ENCODE results near the gene KATNAL1. TPM values are rescaled to one million over a fixed set of nuclear protein-coding genes. Genes with fewer than 3 reads are reported as not detected.

The KATNAL1 gene
- total RNA-seq, 3 donors from 2014 or later (not counting 1 experiment from before 2014, with no cell fraction given), result 15.0 to 22.8 (median 21.9) TPM

- WGBS (ENCODE audit: insufficient coverage), result 90% methylated on average over 2 of the region's 2 CpGs
- Histone ChIP-seq H3K27ac (ENCODE audit: low read length) (no peak overlapping the region), H3K36me3 (ENCODE audit: control insufficient read depth, insufficient read depth, low read length) (no peaks in the 10 kb centered on the region), H3K9me3 (ENCODE audit: control insufficient read depth, insufficient read depth, low read length) (no peaks in the 10 kb centered on the region), H3K27me3 (ENCODE audit: control insufficient read depth, insufficient read depth, low read length) (no peaks in the 10 kb centered on the region), H3K4me1 (ENCODE audit: control insufficient read depth, insufficient read depth, low read length) (peaks cover 32% of the 10 kb centered on the region), H3K4me3 (ENCODE audit: low read length) (no peak overlapping the region)
- no peak for ATAC-seq
- intact Hi-C loops (cut with micrococcal nuclease), result no loop called here
- H3K27me3 Mint-ChIP-seq (ENCODE audit: low read depth in 2 of 2), result peaks cover 0 to 3% of the 10 kb centered on the region in 2 donors
- peaks cover 4% of the 10 kb centered on the region in 2 donors for H3K9me3 Mint-ChIP-seq
- H3K36me3 Mint-ChIP-seq, result peaks cover 12% of the 10 kb centered on the region
- no peak for DNase-seq
- no peak overlapping the region for H3K4me3 Mint-ChIP-seq
- no peak overlapping the region for H3K27ac Mint-ChIP-seq
- peaks cover 14 to 30% of the 10 kb centered on the region in 2 donors for H3K4me1 Mint-ChIP-seq
- no peak for TF ChIP-seq CTCF (IDR thresholded peaks at IDR 0.05)
These were observed 44.8 kb upstream of the KATNAL1 start for GRCh38 chr13:30352121-30352520.

- DNase-seq (no peak), ATAC-seq (peak; percentile 33 to 62 (median 56))
- Histone ChIP-seq H3K4me3 (ENCODE audit: low read length) (no peak overlapping the region), H3K36me3 (ENCODE audit: control insufficient read depth, insufficient read depth, low read length) (no peaks in the 10 kb centered on the region), H3K9me3 (ENCODE audit: control insufficient read depth, insufficient read depth, low read length) (no peaks in the 10 kb centered on the region), H3K27ac (ENCODE audit: low read length) (no peak overlapping the region), H3K27me3 (ENCODE audit: control insufficient read depth, insufficient read depth, low read length) (no peaks in the 10 kb centered on the region), H3K4me1 (ENCODE audit: control insufficient read depth, insufficient read depth, low read length) (peaks cover 31% of the 10 kb centered on the region)
- TF ChIP-seq CTCF (IDR thresholded peaks at IDR 0.05), result no peak
- peak overlapping the region; percentile 66 to 70 for H3K27ac Mint-ChIP-seq
- 14% methylated on average over 3 of the region's 4 CpGs for WGBS (ENCODE audit: insufficient coverage)
- peak overlapping the region; percentile 78 for H3K4me3 Mint-ChIP-seq
- H3K9me3 Mint-ChIP-seq, result no peaks in the 10 kb centered on the region
- H3K36me3 Mint-ChIP-seq, result peaks cover 10% of the 10 kb centered on the region
- no peaks in the 10 kb centered on the region for H3K27me3 Mint-ChIP-seq (ENCODE audit: low read depth in 2 of 2)
- peaks cover 38 to 41% of the 10 kb centered on the region in 2 donors for H3K4me1 Mint-ChIP-seq
- intact Hi-C loops (cut with micrococcal nuclease), result no loop called here
These were observed 39.4 kb upstream of the KATNAL1 start for GRCh38 chr13:30346789-30347167.

- 27% methylated on average over 5 of the region's 5 CpGs for WGBS (ENCODE audit: insufficient coverage)
- intact Hi-C loops (cut with micrococcal nuclease), result no loop called here
- Mint-ChIP-seq H3K4me3 (peak overlapping the region; percentile 78), H3K36me3 (peaks cover 10% of the 10 kb centered on the region), H3K27ac (peak overlapping the region; percentile 66 to 70), H3K9me3 (no peaks in the 10 kb centered on the region), H3K27me3 (ENCODE audit: low read depth in 2 of 2) (no peaks in the 10 kb centered on the region), H3K4me1 (peaks cover 38 to 41% of the 10 kb centered on the region in 2 donors)
- peaks cover 31% of the 10 kb centered on the region for H3K4me1 ChIP-seq (ENCODE audit: control insufficient read depth, insufficient read depth, low read length)
- no peaks in the 10 kb centered on the region for H3K9me3 ChIP-seq (ENCODE audit: control insufficient read depth, insufficient read depth, low read length)
- no peak overlapping the region for H3K27ac ChIP-seq (ENCODE audit: low read length)
- no peaks in the 10 kb centered on the region for H3K36me3 ChIP-seq (ENCODE audit: control insufficient read depth, insufficient read depth, low read length)
- DNase-seq (peak in 1 of 2 donors; percentile 73), ATAC-seq (peak; percentile 70 to 83 (median 80))
- no peak for TF ChIP-seq CTCF (IDR thresholded peaks at IDR 0.05)
- no peak overlapping the region for H3K4me3 ChIP-seq (ENCODE audit: low read length)
- H3K27me3 ChIP-seq (ENCODE audit: control insufficient read depth, insufficient read depth, low read length), result no peaks in the 10 kb centered on the region
These were observed 38.9 kb upstream of the KATNAL1 start for GRCh38 chr13:30346153-30346788.

Measured in natural killer cell (primary cell).